CD1c-positive myeloid dendritic cell (primary cell): Measurements from ENCODE around the gene PLEKHA5.
"Not testable (repeated sequence)": the region's sequence is repeated elsewhere in the genome, so short reads cannot be mapped to it uniquely, and the experiment has no call there.

Experiments used
- DNase-seq: peaks from one replicate; pipeline ENCODE4 v3.0.0-alpha.2; 2016; ENCODE audit errors: extremely low spot score

PLEKHA5 gene

GRCh38 chr12:19229021-19229420 lies 99.5 kb downstream of the PLEKHA5 start:
- DNase-seq = not testable (repeated sequence)

- DNase-seq = no peak
Observed at GRCh38 chr12:19230299-19230866, 100.8 kb downstream of the PLEKHA5 start.

GRCh38 chr12:19230896-19231295 lies 101.4 kb downstream of the PLEKHA5 start:
- no peak for DNase-seq

DNA sequence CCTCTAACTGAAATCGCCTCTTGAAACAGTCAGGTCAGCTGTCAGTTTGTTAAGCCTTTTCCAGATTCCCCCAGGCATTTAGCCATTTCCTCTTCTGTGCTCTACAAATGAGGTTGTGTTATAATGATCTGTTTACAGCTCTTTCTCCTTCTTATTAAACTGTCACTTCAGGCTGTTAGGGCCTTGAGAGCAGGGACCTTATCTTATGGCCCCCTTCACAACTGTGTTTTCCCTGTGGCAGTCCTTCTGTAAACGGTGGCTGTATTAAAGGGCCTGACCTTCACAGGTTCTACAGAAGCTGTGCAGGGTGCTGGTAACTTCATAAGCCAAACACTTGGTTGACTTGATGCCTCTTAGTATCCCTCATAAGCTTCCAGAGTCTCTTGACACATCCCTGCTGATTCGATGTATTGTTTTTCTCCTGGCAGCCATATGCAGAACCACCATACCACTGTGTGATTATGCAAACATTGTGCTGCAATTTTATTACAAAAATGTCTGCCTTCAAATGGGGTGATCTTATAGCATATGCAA lies 104.7 kb downstream of the PLEKHA5 start:
- no peak for DNase-seq

GRCh38 chr12:19234981-19235871 lies 105.7 kb downstream of the PLEKHA5 start:
- no peak for DNase-seq

DNA sequence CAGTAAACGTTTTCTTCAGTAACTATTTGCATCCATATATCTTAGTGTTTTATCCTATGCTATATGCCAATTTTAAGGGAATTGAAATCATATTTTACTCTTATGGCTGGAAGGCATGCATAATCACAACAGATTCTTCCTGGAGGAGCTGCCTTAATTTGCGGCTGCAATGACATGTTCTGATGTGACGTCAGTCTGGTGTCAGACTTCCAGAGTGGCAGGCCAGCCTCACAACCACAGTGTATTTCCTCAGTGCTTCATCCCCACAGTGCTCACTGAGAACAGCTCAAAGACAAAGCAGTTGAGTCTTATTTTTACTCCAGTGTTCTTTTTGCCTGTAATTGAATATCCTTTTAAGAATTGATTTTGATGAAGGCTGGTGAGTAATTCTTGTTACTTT lies 107.1 kb downstream of the PLEKHA5 start:
- DNase-seq = no peak

GRCh38 chr12:19238540-19238939 lies 109.0 kb downstream of the PLEKHA5 start:
- peak; percentile 26 for DNase-seq

DNA sequence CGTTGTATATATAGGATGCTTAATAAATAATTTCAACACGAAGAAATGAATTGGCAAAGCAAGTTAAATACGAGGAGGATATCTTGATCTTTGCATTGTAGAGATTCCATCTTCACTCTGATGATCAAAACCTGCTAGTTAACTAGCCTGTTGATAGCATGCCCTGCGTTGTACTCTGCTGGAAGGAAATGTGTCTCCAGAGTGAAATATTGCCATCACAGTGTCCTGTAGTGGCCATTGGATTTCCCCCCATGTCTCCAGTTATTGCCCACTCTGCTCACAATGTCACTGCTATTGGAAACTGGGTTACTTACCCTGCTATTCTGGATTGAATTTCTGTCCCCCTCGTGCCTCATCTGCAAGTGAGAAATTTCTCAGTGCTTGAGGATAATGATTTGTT lies 109.6 kb downstream of the PLEKHA5 start:
- DNase-seq = no peak

GRCh38 chr12:19239616-19240234 lies 110.2 kb downstream of the PLEKHA5 start:
- DNase-seq = no peak

DNA sequence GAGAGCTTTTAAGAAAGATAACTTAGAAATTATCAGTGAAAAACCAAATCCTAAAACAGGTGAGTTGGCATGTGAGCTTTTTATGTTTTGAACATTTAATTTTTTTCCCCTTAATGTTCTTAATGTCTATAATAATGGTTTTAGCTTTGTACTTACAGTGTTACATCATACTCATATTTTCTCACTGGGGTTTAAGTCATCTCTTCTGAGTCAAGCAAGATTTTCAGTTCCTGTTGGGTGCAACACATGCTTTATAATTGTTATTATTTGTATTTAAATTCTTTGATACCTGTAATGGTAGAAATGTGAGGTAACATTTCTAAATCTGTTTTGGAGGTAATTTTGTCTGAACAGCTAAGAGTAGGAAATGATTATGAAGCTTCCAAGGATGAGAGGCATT lies 113.0 kb downstream of the PLEKHA5 start:
- DNase-seq = peak; percentile 46

GRCh38 chr12:19243551-19243950 lies 114.0 kb downstream of the PLEKHA5 start:
- DNase-seq = no peak

GRCh38 chr12:19244312-19244711 lies 114.8 kb downstream of the PLEKHA5 start:
- DNase-seq = no peak

GRCh38 chr12:19245106-19245505 lies 115.6 kb downstream of the PLEKHA5 start:
- peak; percentile 24 for DNase-seq

- DNase-seq = no peak
Observed at GRCh38 chr12:19245666-19246065, 116.1 kb downstream of the PLEKHA5 start.

GRCh38 chr12:19246933-19247332 lies 117.4 kb downstream of the PLEKHA5 start:
- DNase-seq = no peak

DNA sequence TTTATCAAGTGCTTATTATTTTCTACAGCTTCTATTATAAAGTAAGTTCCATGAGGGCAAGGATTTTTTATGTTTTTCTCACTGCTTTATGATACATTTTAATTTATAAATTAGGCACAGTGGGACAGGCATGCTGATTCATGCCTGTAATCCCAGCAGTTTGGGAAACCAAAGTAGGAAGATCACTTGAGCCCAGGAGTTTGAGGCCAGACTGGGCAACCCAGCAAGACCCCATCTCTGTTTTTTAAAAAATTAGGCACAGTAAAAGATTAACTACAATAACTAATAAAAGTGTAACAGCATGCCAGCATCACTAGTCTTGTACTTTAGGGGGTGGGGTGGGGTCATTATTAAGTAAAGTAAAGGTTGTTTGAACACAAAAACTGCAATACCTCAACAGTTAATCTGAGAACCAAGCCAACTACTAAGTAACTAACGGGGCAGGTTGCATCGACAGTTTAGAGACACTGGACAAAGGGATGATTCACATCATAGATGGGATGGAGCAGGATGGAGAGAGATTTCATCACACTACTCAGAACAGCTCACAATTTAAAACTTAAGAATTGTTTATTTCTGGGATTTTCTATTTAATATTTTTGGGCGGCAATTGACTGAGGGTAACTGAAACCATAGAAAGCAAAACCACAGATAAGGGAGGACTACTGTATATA lies 119.5 kb downstream of the PLEKHA5 start:
- no peak for DNase-seq

DNA sequence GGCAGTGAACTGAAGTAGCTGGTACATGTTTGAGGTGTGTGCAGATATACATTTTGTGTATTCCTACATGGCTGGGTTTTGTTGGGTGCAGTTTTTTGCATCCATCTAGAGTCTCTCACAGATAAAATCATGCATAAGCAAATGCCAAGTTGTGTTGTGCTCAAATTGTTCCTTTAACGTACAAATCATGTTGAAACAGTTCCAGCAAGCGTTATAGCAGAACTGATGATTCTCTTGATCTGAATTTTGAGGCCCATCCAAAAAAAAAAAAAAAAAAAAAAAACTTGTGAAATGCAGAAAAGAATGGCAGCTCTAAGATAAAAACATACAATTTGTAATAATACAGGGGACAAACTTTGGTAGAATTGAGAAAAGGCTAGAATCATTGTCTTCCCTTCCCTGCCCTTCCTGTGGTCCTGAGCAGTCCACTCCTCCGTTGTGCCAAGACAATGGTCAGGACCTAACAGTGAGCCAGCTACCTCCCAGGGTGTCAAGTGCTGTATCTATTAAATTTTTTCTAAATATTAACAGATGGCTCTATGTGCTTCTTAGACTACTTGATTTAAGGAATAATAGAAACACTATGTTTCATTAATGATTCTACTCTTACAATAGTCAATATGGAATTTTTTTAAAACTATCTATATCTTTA lies 122.1 kb downstream of the PLEKHA5 start:
- DNase-seq = no peak

DNA sequence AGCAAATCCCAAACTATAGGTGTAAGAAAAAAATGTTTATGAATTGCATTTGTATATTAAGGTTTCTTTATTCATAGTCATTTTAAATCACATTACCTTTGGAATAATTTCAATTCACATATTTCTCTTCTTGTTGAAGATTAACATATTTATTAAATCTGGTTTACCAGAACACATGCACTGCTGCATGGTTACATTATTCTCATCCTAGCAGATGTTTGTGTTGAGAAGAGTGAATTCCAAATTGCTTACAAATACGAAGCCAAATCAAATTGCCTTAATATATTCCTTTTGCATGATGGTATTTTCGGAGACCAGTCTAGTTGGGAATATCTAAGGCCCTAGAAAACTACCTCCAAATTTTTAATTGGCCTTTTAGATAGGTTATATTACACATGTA lies 130.6 kb downstream of the PLEKHA5 start:
- DNase-seq = no peak

DNA sequence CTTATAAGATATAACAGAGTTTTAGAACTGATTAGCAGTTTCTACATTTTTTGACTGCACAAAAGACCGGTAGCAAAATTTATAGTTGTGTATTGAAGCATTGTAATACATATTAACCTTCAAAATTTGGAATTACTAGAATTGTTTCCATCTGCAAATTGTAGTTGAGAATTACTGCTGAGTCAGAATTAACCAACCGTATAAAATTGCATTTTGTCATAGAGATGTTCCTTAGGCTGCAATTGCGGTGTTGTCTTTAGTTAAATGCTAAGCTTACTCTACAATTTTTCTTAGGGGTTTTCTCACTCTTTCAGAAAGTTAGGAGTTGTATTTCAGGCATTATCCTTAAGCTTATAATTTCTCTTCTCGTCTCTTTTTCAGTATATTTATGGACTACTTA lies 132.2 kb downstream of the PLEKHA5 start:
- DNase-seq = no peak

DNA sequence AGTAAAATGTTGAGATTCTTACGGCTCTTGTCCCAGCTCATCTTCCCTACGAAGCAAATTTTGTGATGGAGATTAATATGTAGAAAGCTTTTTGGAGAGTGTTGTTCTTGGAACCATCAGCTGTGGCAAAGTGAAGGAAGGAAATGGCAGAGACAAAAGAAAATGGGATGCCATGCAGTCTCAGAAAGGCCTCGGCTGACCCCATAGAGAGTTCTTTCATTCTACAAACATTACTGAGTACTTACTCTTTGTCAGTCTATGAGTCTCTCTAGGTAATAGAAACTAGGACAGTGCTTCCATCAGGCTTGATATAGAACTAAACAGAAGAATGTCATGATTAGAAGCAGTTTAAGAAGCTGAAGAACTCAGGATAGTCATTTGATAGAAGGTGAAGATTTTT lies 134.1 kb downstream of the PLEKHA5 start:
- DNase-seq = no peak

GRCh38 chr12:19273482-19274330 lies 144.2 kb downstream of the PLEKHA5 start:
- peak; percentile 30 for DNase-seq
